ENCODE measurements around the gene MMADHC. TPM values are rescaled to one million over a fixed set of nuclear protein-coding genes. Genes with fewer than 3 reads are reported as not detected.

The MMADHC gene
- total and polyA plus RNA-seq, 2 donors (not counting 1 experiment from before 2014, with no cell fraction given), result 26.8 to 55.9 TPM

DNA sequence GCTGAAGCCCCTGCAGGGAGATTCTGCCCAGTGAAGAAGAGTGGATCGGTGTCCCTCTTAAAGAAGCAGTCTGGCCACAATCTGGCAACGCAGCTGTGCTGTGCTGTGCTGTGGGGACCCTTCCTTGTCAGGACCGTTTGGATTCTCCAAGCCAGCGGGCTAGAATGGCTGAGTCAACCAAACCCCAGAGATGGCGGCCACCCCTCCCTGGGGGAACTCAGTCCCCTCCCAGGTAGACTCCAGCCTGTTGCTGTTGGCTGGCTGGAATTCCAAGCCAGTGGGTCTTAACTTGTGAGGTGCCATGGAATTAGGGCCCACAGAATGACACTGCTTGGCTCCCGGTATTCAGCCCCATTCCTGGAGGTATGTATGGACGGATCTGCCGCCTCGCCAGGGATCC, 62.3 kb downstream of the MMADHC start:
- no peak overlapping the region for H3K4me3 ChIP-seq (ENCODE audit: control extremely low read depth in 1 of 5, extremely low read depth in 1 of 5, insufficient read depth in 1 of 5, low read depth in 2 of 5, low read length in 4 of 5)
- Mint-ChIP-seq H3K9me3 (ENCODE audit: insufficient read depth) (peaks cover 7% of the 10 kb centered on the region), H3K27me3 (peaks cover 15% of the 10 kb centered on the region), H3K27ac (no peak overlapping the region), H3K4me1 (no peaks in the 10 kb centered on the region), H3K4me3 (no peak overlapping the region)
- no peaks in the 10 kb centered on the region for H3K27me3 ChIP-seq (replicated peaks in 1 of 4; ENCODE audit: control extremely low read depth in 1 of 4, control insufficient read depth in 3 of 4, insufficient read depth in 4 of 4, low read length in 3 of 4)
- DNase-seq, result no peak
- CTCF ChIA-PET, result no interaction called here
- no peak for ATAC-seq (ENCODE audit: low read depth)
- no peak overlapping the region for H3K4me2 ChIP-seq (replicated peaks; ENCODE audit: low read depth, low read length, poor library complexity, severe bottlenecking)
- H3K9me3 ChIP-seq (ENCODE audit: control extremely low read depth in 1 of 3, control insufficient read depth in 2 of 3, insufficient read depth in 1 of 3, low read length in 2 of 3), result peaks cover 0 to 9% (median 1%) of the 10 kb centered on the region in 3 donors
- H2AFZ ChIP-seq (ENCODE audit: insufficient read depth, low read depth, low read length, poor library complexity, severe bottlenecking), result no peak overlapping the region
- no peaks in the 10 kb centered on the region for H4K20me1 ChIP-seq (ENCODE audit: control insufficient read depth, insufficient read depth, low read length, poor library complexity, severe bottlenecking)
- POLR2A ChIA-PET, result no interaction called here
- 98% methylated on average over 9 of the region's 9 CpGs for WGBS (ENCODE audit: insufficient coverage)
- H3K4me1 ChIP-seq (ENCODE audit: control insufficient read depth in 2 of 2, insufficient read depth in 2 of 2, low read length in 2 of 2), result no peaks in the 10 kb centered on the region
- no peaks in the 10 kb centered on the region for H3K36me3 ChIP-seq (replicated peaks in 1 of 2; ENCODE audit: control extremely low read depth in 1 of 2, control insufficient read depth in 1 of 2, extremely low read depth in 1 of 2, insufficient read depth in 2 of 2, low read length in 1 of 2)
- TF ChIP-seq EZH2 (IDR thresholded peaks at IDR 0.05; ENCODE audit: borderline replicate concordance, insufficient read depth, low read depth, low read length, poor library complexity, severe bottlenecking), result no peak
- TF ChIP-seq, protein P1, sequence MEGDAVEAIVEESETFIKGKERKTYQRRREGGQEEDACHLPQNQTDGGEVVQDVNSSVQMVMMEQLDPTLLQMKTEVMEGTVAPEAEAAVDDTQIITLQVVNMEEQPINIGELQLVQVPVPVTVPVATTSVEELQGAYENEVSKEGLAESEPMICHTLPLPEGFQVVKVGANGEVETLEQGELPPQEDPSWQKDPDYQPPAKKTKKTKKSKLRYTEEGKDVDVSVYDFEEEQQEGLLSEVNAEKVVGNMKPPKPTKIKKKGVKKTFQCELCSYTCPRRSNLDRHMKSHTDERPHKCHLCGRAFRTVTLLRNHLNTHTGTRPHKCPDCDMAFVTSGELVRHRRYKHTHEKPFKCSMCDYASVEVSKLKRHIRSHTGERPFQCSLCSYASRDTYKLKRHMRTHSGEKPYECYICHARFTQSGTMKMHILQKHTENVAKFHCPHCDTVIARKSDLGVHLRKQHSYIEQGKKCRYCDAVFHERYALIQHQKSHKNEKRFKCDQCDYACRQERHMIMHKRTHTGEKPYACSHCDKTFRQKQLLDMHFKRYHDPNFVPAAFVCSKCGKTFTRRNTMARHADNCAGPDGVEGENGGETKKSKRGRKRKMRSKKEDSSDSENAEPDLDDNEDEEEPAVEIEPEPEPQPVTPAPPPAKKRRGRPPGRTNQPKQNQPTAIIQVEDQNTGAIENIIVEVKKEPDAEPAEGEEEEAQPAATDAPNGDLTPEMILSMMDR (IDR thresholded peaks at IDR 0.05), result no peak
- no peak overlapping the region for H3K27ac ChIP-seq (ENCODE audit: low read length in 2 of 2)
- intact Hi-C loops (cut with micrococcal nuclease), result no loop called here
- H3K9ac ChIP-seq (ENCODE audit: low read length), result no peak overlapping the region
- H3K79me2 ChIP-seq (ENCODE audit: control insufficient read depth, insufficient read depth, low read length), result no peaks in the 10 kb centered on the region

Small RNA genes within 50 kb of the gene (small RNA-seq; reads per million reads assigned to genes)
- gene RNU6-601P (ENCODE audit: insufficient read length, low read depth, low replicate concordance), result not detected

Measured in B cell (primary cell).